Peyer's patch (tissue), 4 donors: ENCODE measurements around the gene TMEM174. TPM values are rescaled to one million over a fixed set of nuclear protein-coding genes. Genes with fewer than 3 reads are reported as not detected.

Source experiments
- DNase-seq, 3 donors: peaks; one replicate each; pipeline ENCODE4 v3.0.0-alpha.2; 2017 to 2019
- H3K27ac ChIP-seq, 4 donors: fragments of 200-600 bp; sonication (generic); one replicate each; pipeline ENCODE4 v1.5.1; 2016 to 2019
- H3K27me3 ChIP-seq, 2 donors: fragments of 200-600 bp; sonication (generic); one replicate each; pipeline ENCODE4 v1.5.1; 2019
- H3K36me3 ChIP-seq, 3 donors: fragments of 200-600 bp; sonication (generic); one replicate each; pipeline ENCODE4 v1.5.1; 2016 to 2019
- H3K4me1 ChIP-seq, 4 donors: fragments of 200-600 bp; sonication (generic); one replicate each; pipeline ENCODE4 v1.5.1; 2016 to 2019
- H3K4me3 ChIP-seq, 4 donors: fragments of 200-600 bp; sonication (generic); 1 replicate in 3 of 4; 2 replicates in 1 of 4; pipeline ENCODE4 v1.5.1; 2016 to 2019; ENCODE audit warnings: mild to moderate bottlenecking in 1 of 4
- H3K9me3 ChIP-seq, 4 donors: fragments of 200-600 bp; sonication (generic); one replicate each; pipeline ENCODE4 v1.5.1; 2016 to 2019; ENCODE audit warnings: mild to moderate bottlenecking in 1 of 4
- CTCF ChIP-seq, 6 experiments: fragments of 450-650 bp in 4 of 6; fragments of 200-600 bp in 2 of 6; sonication (generic) in 1 of 6; IDR thresholded peaks; one replicate each; pipeline ENCODE4 v1.5.1; 2017 to 2019; ENCODE audit warnings: antibody characterized with exemption in 6 of 6, mild to moderate bottlenecking in 3 of 6, moderate library complexity in 1 of 6
- POLR2A ChIP-seq, 2 donors: fragments of 450-650 bp; IDR thresholded peaks; one replicate each; pipeline ENCODE4 v1.5.1; 2017; ENCODE audit warnings: antibody characterized with exemption in 2 of 2, mild to moderate bottlenecking in 2 of 2, moderate library complexity in 2 of 2
- total RNA-seq, 4 donors: library from RNA; depleted of rRNA; stranded (reverse); fragments of >200 nt; gene quantifications; one replicate each; pipeline ENCODE4 v1.1.0, GENCODE V29; 2016

TMEM174 gene
- total RNA-seq, 4 donors from 2014 or later = not detected

- Histone ChIP-seq H3K27me3 (no peaks in the 10 kb centered on the region), H3K4me1 (peaks cover 0 to 34% (median 0%) of the 10 kb centered on the region in 4 donors), H3K4me3 (no peak overlapping the region), H3K36me3 (no peaks in the 10 kb centered on the region), H3K27ac (no peak overlapping the region), H3K9me3 (peaks cover 0 to 4% (median 2%) of the 10 kb centered on the region in 4 donors)
- DNase-seq = no peak
- TF ChIP-seq CTCF (IDR thresholded peaks at IDR 0.05) = no peak
- TF ChIP-seq POLR2A (IDR thresholded peaks at IDR 0.05) = no peak
Observed at GRCh38 chr5:73188764-73189531, 16.0 kb downstream of the TMEM174 start.

GRCh38 chr5:73189871-73190376, 16.9 kb downstream of the TMEM174 start:
- H3K4me1 ChIP-seq = peaks cover 0 to 34% (median 0%) of the 10 kb centered on the region in 4 donors
- no peaks in the 10 kb centered on the region for H3K36me3 ChIP-seq
- no peaks in the 10 kb centered on the region for H3K27me3 ChIP-seq
- no peak overlapping the region for H3K4me3 ChIP-seq
- H3K9me3 ChIP-seq = no peaks in the 10 kb centered on the region
- H3K27ac ChIP-seq = no peak overlapping the region
- no peak for TF ChIP-seq POLR2A (IDR thresholded peaks at IDR 0.05)
- TF ChIP-seq CTCF (IDR thresholded peaks at IDR 0.05) = no peak
- DNase-seq = peak in 1 of 3 donors; percentile 63

DNA sequence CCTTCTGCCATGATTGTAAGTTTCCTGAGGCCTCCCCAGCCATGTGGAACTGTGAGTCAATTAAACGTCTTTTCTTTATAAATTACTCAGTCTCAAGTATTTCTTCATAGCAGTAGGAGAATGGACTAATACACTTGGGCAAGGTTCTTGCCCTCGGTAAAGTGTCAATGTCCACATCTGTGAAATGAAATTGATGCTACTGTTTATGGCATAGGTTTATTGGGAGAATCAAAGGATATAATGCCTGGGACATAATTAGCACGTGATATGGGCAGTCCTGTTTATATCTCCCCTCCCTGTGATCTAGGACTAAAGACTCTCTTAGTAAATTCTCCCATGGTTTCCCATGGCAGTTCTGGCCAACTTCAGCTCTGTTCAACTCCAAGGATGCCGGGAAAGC, 19.4 kb downstream of the TMEM174 start:
- Histone ChIP-seq H3K4me1 (peaks cover 0 to 34% (median 0%) of the 10 kb centered on the region in 4 donors), H3K9me3 (no peaks in the 10 kb centered on the region), H3K4me3 (no peak overlapping the region), H3K27me3 (no peaks in the 10 kb centered on the region), H3K27ac (peak overlapping the region in 2 of 4 donors; percentile 18 to 37), H3K36me3 (no peaks in the 10 kb centered on the region)
- TF ChIP-seq CTCF (IDR thresholded peaks at IDR 0.05) = no peak
- TF ChIP-seq POLR2A (IDR thresholded peaks at IDR 0.05) = no peak
- DNase-seq = no peak

- no peaks in the 10 kb centered on the region for H3K36me3 ChIP-seq
- DNase-seq = no peak
- H3K9me3 ChIP-seq = no peaks in the 10 kb centered on the region
- TF ChIP-seq CTCF (IDR thresholded peaks at IDR 0.05) (no peak), POLR2A (IDR thresholded peaks at IDR 0.05) (no peak)
- peaks cover 0 to 34% (median 0%) of the 10 kb centered on the region in 4 donors for H3K4me1 ChIP-seq
- no peaks in the 10 kb centered on the region for H3K27me3 ChIP-seq
- H3K27ac ChIP-seq = no peak overlapping the region
- no peak overlapping the region for H3K4me3 ChIP-seq
Observed at GRCh38 chr5:73193592-73193991, 20.6 kb downstream of the TMEM174 start.

DNA sequence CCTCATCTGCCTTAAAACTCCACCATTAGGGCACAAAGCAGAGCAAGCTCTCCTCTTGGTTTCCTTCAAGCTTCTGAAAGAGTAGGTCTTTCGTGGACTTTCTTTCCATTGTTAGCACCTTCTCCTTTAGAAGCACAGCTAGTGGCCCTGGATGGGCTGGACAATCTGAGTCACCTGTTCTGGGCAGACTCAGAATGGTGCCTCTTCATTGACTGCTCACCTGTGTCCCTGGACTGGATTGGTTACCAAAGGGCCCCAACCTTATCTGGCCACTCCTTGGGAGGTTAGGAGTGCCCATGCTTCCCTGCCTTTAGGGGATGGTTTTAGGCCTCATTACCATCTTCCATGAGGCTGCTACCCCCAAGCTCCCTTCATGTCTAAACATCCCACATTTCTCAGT, 23.2 kb downstream of the TMEM174 start:
- Histone ChIP-seq H3K4me1 (peaks cover 0 to 17% (median 0%) of the 10 kb centered on the region in 4 donors), H3K9me3 (no peaks in the 10 kb centered on the region), H3K27me3 (no peaks in the 10 kb centered on the region), H3K36me3 (no peaks in the 10 kb centered on the region), H3K27ac (no peak overlapping the region), H3K4me3 (no peak overlapping the region)
- TF ChIP-seq POLR2A (IDR thresholded peaks at IDR 0.05) (no peak), CTCF (IDR thresholded peaks at IDR 0.05) (no peak)
- no peak for DNase-seq
